LNCAP (cell line): Measurements from ENCODE around the gene DRGX.

ENCODE experiments used
- TF ChIP-seq, protein P1 (sequence below): fragments of 450-650 bp; IDR thresholded peaks from 2 replicates; pipeline ENCODE4 v1.5.1; 2017; ENCODE audit warnings: mild to moderate bottlenecking

The DRGX gene

DNA sequence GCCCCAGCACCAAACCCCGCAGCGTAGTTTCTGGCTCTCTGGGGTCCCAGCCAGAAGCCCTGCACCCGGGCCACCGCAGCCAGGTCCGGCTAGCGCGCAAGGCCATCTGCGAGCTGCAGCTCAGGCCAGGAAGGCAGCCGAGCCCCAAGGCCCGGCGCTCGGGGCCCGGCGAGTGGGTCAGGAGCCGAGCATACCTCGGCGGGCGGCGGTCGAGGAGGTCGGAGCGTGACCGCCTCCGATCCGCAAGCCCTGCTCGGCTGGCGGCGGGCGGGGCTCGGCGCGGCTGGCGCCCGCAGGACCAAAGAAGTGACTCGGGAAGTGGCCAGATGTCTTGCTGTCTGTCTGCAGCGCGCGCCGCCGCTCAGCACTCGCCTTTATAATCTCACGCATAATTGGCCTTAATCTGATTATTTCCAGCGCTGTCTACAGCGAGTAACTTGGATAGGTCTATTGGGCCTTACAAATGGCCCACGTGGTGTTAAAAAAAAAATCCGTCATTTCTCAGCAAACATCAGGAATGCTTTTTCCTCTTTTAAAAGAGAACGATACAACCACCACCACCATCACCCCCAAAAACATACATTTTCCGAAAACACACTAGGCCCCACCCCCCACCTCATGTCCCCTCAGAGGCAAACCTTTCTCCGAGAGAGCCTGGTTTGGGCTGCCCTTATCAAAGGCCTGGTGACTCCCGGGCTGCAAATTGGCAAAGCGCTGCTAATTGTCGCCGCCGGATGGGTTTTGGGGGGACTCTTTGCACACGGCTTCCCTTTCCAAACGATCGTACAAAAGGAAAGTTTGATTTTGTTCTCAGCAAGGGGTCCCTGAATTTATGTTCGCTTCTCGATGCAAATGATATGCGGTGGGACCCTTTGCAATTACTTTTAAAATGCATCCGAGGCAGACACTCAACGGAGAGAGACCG lies at the start of gene DRGX:
Gene DRGX, minus strand, starts transcription at position 349 of the 925 bp plus-strand sequence. CDS start 649 bp downstream, outside the sequence.
- TF ChIP-seq, protein P1, sequence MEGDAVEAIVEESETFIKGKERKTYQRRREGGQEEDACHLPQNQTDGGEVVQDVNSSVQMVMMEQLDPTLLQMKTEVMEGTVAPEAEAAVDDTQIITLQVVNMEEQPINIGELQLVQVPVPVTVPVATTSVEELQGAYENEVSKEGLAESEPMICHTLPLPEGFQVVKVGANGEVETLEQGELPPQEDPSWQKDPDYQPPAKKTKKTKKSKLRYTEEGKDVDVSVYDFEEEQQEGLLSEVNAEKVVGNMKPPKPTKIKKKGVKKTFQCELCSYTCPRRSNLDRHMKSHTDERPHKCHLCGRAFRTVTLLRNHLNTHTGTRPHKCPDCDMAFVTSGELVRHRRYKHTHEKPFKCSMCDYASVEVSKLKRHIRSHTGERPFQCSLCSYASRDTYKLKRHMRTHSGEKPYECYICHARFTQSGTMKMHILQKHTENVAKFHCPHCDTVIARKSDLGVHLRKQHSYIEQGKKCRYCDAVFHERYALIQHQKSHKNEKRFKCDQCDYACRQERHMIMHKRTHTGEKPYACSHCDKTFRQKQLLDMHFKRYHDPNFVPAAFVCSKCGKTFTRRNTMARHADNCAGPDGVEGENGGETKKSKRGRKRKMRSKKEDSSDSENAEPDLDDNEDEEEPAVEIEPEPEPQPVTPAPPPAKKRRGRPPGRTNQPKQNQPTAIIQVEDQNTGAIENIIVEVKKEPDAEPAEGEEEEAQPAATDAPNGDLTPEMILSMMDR, result no peak

DNA sequence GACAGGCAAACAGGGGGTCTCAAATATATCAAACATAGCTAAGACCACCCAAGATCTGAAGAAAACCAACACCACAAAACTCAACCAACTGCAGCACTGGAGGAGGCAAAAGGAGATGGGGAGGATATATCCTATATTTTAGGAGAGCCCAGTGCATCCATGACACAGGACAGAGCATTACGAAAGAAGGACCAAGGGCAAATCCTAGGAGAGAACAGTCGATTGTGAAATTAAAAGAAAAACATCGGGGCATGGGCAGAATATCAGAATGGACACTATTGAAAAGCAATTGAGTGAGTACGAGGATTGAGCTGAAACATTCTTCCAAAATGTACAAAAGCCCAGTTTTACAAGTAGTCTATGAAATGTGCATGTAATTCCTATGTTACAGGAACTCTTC lies 48.5 kb upstream of the DRGX start:
- TF ChIP-seq, protein P1, result no peak

DNA sequence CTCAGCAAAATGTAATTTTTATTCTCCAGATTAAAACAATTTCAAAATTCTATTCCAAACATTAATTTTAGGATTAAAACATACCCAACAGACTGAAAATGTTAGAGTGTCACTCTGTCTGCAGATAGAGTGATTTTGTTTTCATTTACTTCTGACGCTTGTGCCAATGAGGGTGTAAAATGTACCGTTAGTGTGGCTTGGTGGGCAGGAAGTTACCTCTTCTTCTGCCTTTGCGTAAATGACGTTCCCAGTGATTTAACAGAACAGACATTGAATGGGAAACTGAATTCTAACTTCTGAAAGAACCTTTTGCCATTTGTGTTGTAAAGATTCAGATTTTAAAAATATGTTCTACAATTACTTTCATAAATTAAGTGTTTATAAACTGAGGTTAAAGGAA lies 47.0 kb upstream of the DRGX start:
- TF ChIP-seq, protein P1, result no peak

DNA sequence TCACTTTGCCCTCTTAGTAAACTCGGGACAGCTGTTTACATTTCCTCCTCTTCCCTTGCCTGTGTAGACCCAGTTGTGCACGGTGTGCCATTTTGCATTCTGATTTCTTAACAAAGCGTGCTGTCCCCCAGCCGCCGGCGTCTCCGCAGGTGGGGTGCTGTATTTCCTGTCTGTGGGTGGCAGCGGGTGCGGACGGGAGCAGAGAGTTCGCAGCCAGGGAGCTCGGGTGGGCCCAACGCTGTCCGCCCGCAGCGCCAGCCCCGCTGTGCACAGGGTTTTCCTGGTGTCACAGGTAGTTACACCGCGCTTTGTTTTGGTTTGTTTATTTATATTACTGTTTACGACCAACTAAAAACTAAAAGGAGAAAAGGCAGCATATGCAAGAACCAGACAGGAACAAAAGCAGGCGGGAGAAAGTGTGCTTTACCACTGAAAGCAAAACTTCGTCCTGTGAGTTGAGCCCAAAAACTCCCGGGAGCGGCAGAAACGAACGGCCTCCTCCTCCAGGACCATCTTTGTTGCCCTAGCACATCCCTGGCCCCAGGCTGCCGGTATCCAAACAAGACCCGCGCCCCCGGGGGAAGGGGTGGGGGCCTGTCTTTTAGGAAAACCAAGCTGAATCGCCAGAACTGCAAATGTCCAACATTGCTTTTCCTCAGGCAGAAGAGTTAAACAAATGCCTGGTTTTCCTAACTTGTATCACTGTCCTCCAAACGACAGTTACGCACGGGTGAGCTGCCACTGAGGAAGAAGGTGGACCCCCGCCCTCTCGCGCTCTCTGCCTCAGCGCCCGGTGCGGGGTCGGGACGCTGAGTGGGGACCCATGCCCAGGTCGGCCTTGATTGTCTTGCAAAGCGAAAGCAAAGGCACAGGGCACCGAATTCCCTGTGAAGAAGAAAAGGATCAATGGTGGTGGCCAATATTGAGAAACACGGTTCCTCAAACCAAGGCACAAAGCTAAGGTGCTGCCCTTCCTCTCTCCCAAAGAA lies 45.9 kb upstream of the DRGX start:
- TF ChIP-seq, protein P1, result no peak

DNA sequence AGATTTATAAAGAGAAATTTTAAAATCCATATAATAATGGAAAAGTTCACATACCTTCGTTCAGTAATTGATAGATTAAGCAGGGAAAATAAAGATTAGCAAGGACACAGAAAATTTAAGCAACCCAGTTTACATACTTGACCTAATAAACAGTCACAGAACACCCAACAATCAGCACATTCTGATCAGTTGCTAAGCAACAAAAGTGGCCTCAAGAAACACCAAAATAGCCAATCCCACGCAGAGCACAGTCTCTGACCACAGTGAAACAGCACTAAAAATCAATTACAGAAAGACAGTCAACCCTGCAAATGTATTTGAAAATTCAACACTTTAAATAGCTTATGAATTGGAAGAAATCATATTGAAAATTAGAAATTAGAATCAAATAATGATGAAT lies 39.3 kb upstream of the DRGX start:
- TF ChIP-seq, protein P1, result no peak

DNA sequence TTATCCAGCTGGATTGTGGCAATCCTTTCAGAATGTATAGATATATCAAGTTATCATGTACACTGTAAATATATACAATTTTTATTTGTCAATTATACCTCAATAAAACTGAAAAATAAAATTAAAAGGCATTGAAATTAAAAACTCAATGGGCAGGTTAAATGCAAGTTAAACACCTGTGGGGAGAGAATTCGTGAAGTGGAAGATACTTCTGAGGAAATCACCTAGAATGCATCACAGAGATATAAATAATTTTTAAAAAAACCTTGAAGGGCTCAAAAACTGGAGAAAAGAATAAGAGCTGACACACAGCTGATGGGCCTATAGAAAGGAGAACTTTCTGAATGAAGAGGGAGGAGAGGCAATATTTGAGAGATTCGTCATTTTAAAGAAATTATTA lies 37.2 kb upstream of the DRGX start:
- TF ChIP-seq, protein P1, result no peak

DNA sequence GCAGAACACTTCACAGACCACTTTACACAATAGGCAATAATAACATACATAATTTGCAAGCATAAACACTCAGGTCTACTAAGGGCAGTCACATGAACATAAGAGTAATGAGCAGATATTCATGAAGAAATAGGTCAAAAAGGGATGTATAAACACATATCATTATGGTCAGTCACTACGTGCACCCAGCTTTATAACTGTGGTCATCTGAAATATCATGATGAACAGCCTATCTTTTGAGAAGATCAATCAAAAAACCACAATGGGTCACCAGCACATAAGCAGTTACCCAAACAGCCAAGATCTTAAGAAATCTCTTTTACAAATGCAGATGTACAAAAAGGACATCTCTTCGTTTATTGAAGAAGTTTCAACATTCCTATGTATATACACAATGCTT lies 35.5 kb upstream of the DRGX start:
- TF ChIP-seq, protein P1, result no peak
